ENCODE measurements around the gene DEGS1.

Gene DEGS1

DNA sequence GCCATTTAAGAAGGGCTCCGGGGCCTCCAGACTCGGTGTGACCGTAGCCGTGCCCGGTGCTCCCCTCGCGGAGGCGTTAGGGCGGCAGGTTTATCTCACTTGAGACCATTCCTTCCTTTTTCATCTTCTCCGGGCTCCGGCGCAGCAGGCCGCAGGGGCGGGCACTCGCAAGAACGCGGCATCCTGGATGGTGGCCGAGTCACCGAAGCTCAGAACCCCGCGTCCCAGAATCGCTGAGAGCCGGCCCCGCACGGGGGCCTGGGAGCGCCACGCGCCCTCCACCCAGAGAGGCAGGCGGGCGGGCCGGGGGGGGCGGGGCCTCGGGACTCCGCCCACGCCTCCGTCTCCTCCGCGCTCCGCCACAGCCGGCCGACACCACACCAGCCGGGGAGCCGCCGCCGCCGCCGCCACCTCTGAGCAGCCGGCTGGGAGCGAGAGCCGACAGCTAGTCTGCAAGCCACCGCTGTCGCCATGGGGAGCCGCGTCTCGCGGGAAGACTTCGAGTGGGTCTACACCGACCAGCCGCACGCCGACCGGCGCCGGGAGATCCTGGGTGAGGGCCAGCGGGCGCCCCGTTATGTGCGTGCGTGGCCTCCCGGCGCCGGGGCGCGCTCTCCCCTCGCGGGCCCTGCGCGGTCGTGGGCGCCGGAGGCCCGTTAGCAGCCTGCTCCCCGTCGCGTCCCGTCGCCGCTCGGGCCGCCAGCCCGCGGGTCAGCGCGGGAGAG lies at the start of gene DEGS1:
Gene DEGS1, plus strand, starts transcription at position 375 of the 725 bp plus-strand sequence. Its CDS starts 97 bp downstream, at position 472.
- DNase-seq (ENCODE audit: low read depth) = peak; percentile 75

DNA sequence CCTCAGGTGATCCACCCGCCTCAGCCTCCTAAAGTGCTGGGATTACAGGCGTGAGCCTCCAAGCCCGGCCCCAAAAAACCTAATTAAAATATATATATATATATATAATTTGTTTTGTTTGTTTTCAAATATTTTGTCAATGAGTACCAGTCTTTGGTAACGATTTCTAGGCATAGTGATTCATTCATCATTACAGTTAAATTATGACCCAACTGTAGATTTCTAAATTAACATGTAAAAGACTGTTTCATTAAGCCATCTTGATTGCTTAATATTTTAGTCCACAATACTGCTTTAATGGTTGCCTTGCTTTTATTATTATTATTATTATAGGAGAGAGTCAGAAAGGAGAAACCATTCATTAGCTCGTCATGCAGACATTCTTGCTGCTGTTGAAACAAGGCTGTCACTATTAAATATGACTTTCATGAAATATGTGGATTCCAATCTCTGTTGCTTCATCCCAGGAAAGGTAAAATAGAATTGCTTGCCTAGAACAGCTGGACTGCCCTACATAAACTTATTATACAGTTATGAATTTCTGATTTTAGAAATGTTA lies 49.2 kb upstream of the DEGS1 start:
- DNase-seq (ENCODE audit: low read depth) = no peak

- no peak for DNase-seq (ENCODE audit: low read depth)
These were observed 45.5 kb upstream of the DEGS1 start for GRCh38 chr1:224137518-224137917.

GRCh38 chr1:224138198-224138597 lies 44.8 kb upstream of the DEGS1 start:
- no peak for DNase-seq (ENCODE audit: low read depth)

GRCh38 chr1:224141693-224142092 lies 41.3 kb upstream of the DEGS1 start:
- DNase-seq (ENCODE audit: low read depth) = no peak

DNA sequence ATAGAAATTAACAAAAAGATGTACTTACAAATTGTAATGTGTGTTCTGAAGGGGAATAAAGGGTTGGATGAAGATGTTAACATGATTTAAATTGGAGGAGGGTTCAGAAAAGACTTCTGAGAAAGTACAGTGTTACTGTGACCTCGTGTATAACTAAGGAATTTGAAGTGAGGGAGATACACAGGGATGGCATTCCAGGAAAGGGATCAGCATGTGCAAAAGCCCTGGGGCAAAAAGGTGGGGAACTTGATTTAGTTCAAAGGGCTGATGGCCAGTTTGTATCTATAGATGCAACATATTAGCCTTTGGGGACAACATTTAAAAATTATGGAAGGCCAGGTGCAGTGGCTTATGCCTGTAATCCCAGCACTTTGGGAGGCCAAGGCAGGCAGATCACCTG lies 33.3 kb upstream of the DEGS1 start:
- no peak for DNase-seq (ENCODE audit: low read depth)

- no peak for DNase-seq (ENCODE audit: low read depth)
These were observed 31.9 kb upstream of the DEGS1 start for GRCh38 chr1:224151117-224151516.

DNA sequence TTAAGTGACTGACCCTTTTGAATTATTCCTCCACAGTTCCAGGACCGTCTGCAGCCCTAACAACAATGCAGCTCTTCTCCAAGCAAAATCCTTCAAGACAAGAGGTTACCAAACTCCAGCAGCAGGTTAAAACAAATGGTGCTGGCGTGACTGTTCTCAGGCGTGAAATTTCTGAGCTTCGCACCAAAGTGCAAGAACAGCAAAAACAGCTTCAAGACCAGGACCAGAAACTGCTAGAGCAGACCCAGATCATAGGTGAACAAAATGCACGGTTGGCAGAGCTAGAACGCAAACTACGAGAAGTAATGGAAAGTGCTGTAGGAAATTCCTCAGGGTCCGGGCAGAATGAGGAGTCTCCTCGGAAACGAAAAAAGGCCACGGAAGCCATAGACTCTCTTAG lies 25.7 kb upstream of the DEGS1 start:
- no peak for DNase-seq (ENCODE audit: low read depth)

DNA sequence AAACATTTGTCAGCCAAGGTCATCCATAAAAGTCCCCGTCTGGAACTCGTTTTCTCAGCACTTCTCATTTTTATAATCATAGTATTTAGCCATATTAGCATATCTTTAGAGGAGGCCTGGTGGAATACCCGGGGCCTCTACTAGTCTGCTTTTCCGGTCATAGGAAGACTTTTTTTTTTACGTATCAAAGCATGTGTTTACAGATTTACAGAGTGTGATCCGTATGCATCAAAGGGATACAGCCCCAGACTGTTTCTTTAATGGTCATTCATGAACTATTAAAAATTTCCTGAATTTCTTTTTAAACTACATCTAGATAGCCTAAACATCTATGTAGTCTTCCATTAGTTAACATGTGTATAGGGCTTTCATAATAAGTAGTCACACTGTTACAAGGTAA lies 23.5 kb upstream of the DEGS1 start:
- DNase-seq (ENCODE audit: low read depth) = no peak

DNA sequence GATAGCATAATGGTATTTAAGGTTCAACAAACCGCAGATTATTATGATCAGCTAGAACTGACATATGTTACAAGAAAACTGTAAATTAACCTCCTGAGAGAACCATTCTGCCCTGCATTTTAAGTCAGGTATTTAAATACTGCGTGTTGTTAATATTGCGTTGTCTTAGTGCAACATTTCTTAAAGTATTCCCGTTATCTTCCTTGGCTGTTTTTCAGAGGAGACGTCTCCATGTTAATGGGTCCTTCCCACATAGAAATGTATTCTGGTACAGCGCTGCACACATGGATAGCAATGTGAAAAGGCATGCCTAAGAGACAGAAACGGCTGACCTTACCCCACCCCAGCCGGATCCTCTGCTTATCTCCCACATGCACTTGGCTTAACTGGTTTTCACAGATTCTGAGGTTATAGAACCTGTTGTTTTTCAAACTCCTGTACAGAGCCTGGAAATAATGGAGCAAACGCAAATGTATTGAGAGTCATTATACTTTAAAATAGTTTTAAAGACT lies 22.8 kb upstream of the DEGS1 start:
- peak; percentile 50 for DNase-seq (ENCODE audit: low read depth)

DNA sequence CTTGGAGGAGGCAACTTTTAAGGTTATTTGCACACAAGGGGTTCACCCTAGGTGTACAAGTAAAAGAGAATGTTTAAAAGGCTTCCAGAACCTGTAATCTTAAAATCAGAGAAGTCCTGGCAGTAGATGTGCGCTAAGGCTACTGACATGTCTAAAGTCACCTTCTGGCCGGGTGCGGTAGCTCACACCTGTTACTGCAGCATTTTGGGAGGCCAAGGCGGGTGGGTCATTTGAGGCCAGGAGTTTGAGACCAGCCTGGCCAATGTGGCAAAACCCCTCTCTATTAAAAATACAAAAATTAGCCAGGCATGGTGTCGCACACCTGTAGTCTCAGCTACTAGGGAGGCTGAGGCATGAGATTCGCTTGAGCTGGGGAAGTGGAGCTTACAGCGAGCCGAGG lies 20.3 kb upstream of the DEGS1 start:
- no peak for DNase-seq (ENCODE audit: low read depth)

DNA sequence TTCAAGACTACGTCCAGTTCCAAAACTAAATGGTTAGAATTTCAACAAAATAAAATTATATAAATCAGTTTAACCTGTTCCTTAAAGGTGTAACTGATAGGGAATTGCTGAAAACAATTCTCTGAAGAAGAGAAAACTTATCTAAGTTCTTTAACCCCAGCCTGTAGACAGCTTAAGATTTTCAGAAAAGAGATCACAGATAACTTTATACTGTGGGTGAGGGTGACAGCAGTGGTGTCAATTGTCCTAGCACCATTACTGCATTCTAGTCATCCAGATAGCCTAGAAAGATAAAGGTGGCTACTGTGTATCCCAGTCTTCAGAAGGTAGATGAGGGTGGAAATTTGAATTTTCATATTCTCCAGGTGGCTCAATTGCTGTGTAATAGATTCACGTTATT lies 19.7 kb upstream of the DEGS1 start:
- DNase-seq (ENCODE audit: low read depth) = no peak

- DNase-seq (ENCODE audit: low read depth) = no peak
These were observed 14.1 kb upstream of the DEGS1 start for GRCh38 chr1:224168859-224169380.

DNA sequence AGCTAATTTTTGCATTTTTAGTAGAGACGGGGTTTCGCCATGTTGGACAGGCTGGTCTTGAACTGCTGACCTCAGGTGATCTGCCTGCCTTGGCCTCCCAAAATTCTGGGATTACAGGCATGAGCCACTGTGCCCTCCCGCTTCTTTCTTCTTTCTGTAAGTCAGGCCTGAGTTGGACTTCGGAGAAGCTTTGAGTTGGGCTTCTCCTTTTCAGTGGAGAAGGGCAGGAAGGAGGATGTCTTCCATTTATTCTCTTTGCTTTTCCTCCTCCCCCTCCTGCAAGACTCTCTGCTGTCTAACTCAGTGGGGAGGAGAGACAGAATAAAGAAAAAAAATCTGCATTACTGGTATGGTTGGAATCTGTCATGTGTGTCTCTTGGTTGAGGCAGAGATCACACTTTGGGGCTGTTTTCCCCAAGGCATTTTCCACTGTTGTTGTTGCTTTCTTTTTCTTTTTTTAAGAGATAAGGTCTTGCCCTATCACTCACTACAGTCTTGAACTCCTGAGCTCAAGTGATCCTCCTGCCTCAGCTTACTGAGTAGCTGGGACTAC lies 13.2 kb upstream of the DEGS1 start:
- DNase-seq (ENCODE audit: low read depth) = no peak

DNA sequence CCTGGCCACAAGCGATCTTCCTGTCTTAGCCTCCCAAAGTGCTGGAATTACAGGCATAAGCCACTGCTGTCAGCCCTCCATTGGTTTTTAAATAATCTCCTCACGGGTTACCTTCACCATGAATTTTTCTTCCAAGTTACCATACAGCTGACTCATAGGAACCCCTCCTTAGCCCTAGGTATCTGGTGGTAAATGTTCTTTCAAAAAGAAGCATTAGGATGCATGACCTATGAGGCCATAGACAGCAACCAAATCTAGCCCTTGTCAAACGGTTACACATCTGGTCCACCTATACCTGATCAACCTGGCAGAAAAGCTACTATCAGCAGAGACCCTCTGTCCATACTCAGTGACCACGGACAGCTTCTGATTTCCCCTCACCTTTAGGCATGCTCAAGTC lies 12.7 kb upstream of the DEGS1 start:
- no peak for DNase-seq (ENCODE audit: low read depth)

GRCh38 chr1:224170748-224171478 lies 12.1 kb upstream of the DEGS1 start:
- DNase-seq (ENCODE audit: low read depth) = no peak

DNA sequence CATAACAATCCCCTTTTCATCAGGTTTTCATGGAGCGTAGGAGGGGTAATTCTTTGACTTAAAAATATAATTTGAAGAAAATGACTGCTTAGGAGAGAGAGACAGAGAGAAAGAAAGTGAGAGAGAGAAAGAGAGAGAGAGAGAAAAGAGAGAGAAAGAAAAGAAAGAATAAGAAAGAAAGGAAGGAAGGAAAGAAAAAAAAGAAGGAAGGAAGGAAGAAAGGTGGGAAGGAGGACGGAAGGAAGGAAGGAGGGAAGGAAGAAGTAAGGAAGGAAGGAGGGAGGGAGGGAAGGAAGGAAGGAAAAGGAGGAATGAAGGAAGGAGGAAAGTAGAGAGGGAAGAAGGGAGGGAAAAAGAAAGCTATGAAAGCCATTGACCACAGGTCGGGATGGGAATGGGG lies 10.8 kb upstream of the DEGS1 start:
- no peak for DNase-seq (ENCODE audit: low read depth)

GRCh38 chr1:224173523-224173922 lies 9.5 kb upstream of the DEGS1 start:
- no peak for DNase-seq (ENCODE audit: low read depth)

- no peak for DNase-seq (ENCODE audit: low read depth)
These were observed 7.4 kb upstream of the DEGS1 start for GRCh38 chr1:224175617-224176016.

DNA sequence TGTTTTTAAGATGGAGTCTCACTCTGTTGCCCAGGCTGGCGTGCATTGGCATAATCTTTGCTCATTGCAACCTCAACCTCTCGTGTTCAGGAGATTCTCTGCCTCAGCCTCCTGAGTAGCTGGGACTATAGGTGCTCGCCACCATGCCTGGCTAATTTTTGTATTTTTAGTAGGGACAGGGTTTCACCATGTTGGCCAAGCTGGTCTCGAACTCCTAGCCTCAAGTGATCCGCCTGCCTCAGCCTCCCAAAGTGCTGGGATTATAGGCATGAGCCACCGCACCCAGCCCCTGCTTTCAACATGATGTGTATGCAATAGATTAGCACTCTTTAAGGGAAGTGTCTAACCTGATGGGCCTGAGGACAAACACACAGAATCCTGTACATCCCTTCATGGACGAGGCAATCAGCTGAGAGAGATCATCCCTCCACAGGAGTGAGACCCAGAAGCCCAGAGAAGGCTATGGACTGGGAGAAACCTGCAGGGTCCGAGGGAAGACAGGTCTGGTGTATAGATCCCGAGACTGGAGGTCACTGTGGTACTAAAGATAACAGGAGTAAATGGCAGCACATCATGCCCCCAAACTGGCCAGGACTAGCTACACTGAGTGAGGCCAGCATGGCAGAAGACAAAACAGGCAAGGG lies 5.6 kb upstream of the DEGS1 start:
- no peak for DNase-seq (ENCODE audit: low read depth)

DNA sequence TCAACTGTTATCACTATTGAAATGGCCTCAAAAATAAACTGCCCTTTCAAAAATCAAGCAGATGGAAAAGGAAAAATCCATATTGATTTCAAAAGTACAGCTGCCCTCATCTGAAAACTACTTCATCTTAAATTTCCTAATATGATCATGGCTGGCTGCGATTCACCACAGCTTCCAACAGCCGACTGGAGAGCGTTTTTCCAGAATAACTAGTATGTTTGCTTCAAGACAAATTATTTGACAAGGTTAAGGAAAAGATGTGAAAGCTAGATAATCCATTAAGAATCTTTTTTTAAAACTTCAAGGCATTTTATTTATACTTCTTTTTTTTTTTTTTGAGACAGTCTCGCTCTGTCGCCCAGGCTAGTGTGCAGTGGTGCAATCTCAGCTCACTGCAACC lies 4.1 kb upstream of the DEGS1 start:
- DNase-seq (ENCODE audit: low read depth) = no peak

DNA sequence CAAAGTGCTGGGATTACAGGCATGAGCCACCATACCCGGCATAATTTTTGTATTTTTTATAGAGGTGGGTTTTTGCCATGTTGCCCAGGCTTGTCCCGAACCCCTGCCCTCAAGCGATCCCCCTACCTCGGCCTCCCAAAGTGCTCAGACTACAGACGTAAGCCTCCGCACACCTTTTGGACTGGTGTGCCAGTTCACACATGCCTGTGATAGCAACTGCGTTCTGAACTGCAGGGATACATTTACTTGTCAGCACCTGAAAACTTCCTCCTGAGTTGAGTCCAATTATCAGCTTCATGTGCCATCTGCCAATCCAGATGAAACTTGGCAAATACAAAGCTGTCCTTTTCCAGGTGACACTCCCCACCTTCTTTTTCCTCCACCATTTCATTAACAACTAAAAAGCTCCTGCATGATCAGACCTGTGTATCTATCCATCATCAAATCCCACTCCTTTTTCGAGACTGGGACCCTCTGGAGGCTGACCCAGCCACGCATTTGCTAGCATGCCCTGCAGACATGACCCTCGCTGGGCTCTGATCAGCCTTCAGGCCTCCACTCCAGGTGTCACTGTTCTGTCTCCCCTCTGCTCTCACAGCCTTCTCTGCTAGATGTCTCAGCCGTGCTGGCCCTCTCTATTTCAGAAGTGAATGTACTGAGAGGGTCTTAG lies 2.1 kb upstream of the DEGS1 start:
- no peak for DNase-seq (ENCODE audit: low read depth)
